ENCODE data around the gene CRABP1.

DNA sequence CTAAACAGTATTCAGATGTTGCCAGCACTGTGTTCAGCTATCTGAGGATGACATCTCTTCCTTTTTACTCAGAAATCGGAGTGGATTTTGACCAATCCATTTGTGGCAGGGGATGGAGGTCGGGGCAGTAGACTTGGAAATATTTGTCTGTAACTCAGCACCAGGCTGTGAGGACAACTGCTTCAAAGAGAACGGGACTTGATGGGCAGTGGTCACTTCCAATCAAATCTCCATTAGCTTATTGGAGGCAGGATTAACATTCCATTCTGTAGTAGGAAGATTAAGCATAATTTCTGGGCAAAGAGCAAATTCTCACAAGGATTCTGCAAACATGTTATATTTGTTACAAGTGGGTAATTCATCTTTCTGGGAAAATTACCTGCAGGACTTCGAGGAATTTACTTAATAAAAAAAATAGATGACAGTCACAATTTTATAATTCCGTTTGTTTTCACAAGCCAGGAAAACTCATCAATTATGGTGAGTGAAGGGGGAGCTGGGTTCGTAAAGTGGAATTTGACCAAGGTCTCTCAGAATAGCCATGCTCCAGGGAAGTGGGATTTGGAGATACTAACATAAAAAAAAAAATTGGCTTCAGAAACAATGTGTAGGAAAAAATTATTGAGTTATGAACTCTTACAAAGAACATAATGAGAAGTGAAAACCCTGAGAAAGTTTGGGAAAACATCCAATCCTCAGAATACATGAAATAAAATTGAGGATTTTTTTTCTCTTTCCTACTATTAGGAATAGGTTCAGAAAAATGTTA is 18.1 kb downstream of the CRABP1 start:
- TF ChIP-seq, protein P1, sequence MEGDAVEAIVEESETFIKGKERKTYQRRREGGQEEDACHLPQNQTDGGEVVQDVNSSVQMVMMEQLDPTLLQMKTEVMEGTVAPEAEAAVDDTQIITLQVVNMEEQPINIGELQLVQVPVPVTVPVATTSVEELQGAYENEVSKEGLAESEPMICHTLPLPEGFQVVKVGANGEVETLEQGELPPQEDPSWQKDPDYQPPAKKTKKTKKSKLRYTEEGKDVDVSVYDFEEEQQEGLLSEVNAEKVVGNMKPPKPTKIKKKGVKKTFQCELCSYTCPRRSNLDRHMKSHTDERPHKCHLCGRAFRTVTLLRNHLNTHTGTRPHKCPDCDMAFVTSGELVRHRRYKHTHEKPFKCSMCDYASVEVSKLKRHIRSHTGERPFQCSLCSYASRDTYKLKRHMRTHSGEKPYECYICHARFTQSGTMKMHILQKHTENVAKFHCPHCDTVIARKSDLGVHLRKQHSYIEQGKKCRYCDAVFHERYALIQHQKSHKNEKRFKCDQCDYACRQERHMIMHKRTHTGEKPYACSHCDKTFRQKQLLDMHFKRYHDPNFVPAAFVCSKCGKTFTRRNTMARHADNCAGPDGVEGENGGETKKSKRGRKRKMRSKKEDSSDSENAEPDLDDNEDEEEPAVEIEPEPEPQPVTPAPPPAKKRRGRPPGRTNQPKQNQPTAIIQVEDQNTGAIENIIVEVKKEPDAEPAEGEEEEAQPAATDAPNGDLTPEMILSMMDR (IDR thresholded peaks at IDR 0.05 in 8 of 11, conservative IDR thresholded peaks at IDR 0.05 in 3 of 11), result no peak
- TF ChIP-seq POLR2AphosphoS5 (IDR thresholded peaks at IDR 0.05) (no peak), POLR2A (IDR thresholded peaks at IDR 0.05) (no peak)

Data from spleen (tissue), 7 donors.